Heart right ventricle (tissue), 16 donors: Measurements from ENCODE around the gene PTPN11. TPM values are rescaled to one million over a fixed set of nuclear protein-coding genes. Genes with fewer than 3 reads are reported as not detected.

Source experiments
- ATAC-seq, 8 donors: fragments of 200-7000 bp; cut with Tn5 transposase; one replicate each; pipeline ENCODE4 v1.9.1; 2020; ENCODE audit warnings: mild to moderate bottlenecking in 8 of 8, moderate library complexity in 8 of 8, moderate number of reproducible peaks in 1 of 8
- DNase-seq, 2 donors: peaks; one replicate each; pipeline ENCODE4 v3.0.0-alpha.2; 2020
- H3K27ac ChIP-seq, 10 donors: fragments of 200-600 bp; sonication (generic) in 2 of 10; one replicate each; pipeline versions ENCODE4 v1.5.0 to v1.8.0; 2020 to 2022; ENCODE audit warnings: mild to moderate bottlenecking in 3 of 10
- H3K27me3 ChIP-seq, 7 donors: fragments of 200-600 bp; one replicate each; pipeline ENCODE4 v1.8.0; 2021 to 2022; ENCODE audit warnings: mild to moderate bottlenecking in 2 of 7
- H3K36me3 ChIP-seq, 9 donors: fragments of 200-600 bp; sonication (generic) in 1 of 9; one replicate each; pipeline versions ENCODE4 v1.5.0 to v1.8.0; 2020 to 2022; ENCODE audit warnings: mild to moderate bottlenecking in 2 of 9
- H3K4me1 ChIP-seq, 9 donors: fragments of 200-600 bp; sonication (generic) in 1 of 9; one replicate each; pipeline versions ENCODE4 v1.5.0 to v1.8.0; 2020 to 2022; ENCODE audit warnings: mild to moderate bottlenecking in 4 of 9
- H3K4me3 ChIP-seq, 10 donors: fragments of 200-600 bp; sonication (generic) in 2 of 10; one replicate each; pipeline versions ENCODE4 v1.5.0 to v1.8.0; 2020 to 2022; ENCODE audit warnings: mild to moderate bottlenecking in 7 of 10, moderate library complexity in 2 of 10
- H3K9me3 ChIP-seq, 11 donors: fragments of 200-600 bp in 10 of 11; sonication (generic) in 2 of 11; one replicate each; pipeline versions ENCODE4 v1.5.0 to v1.8.0; 2013 to 2022; ENCODE audit warnings: mild to moderate bottlenecking in 2 of 11, control low read depth in 1 of 11, moderate library complexity in 1 of 11
- CTCF ChIP-seq, 9 donors: fragments of 200-600 bp; sonication (generic) in 2 of 9; IDR thresholded peaks; one replicate each; pipeline versions ENCODE4 v1.5.0 to v1.8.0; 2021 to 2022; ENCODE audit warnings: antibody characterized with exemption in 9 of 9, mild to moderate bottlenecking in 5 of 9, moderate library complexity in 1 of 9
- WGBS, 2 donors: extraction: QIAGEN DNeasy Blood & Tissue Kit; methylation state at CpG; one replicate each; pipeline ENCODE4 v1.1.7; 2013; ENCODE audit warnings: inconsistent platforms in 1 of 2; 5-methylcytosine and 5-hydroxymethylcytosine counted together
- intact Hi-C, 10 donors: fragments of 100-400 bp; cut with DNase I; formaldehyde crosslinking; loops; one replicate each; pipeline versions ENCODE4 v1.11.1 to v1.14.2; 2022
- polyA plus RNA-seq, 2 donors: library from polyadenylated mRNA; stranded (reverse); fragments of 200-250 nt; gene quantifications; one replicate each; pipeline ENCODE4 v1.2.3, GENCODE V29; 2013
- total RNA-seq, 10 donors: library from RNA; stranded (reverse); fragmentation: NEBNext Ultra II Directional in 3 of 10; extraction: Animal tissue kit (Norgen Biotek cat#: 25700) in 3 of 10; gene quantifications; one replicate each; pipeline versions ENCODE4 v1.2.1 to v1.2.4, GENCODE V29; 2021 to 2023
- donor health status: Arrhythmogenic right ventricular cardiomyopathy.
- donor health status: ischemic (EF 13 %, LVEDD 7.1; RV severe dilation, severe dysfunction).
- donor health status: healthy with polysubstance abuse.
- donor health status: DM: no; HTN: yes; CAD: no.
- donor health status: DM: no; HTN: no; CAD: no.
- donor health status: ischemic (EF 25% LVEDD 6.9; RV normal size, moderate dysfunction).
- donor health status: ischemic (EF 25% LVEDD 5.7; RV mildly dilated, moderate dysfunction).
- donor health status: healthy.
- donor health status: DM: yes; HTN: yes; CAD: no.
- donor health status: Ischemic cardiomyopathy.
- donor health status: ischemic (EF 35%, LVEDD 5.7; RV mildly dilated, moderate dysfunction).
- donor health status: nonischemic (EF 11% LVEDD 7.7; RV severe dilation, severe dysfunction).
- donor health status: DM: yes; HTN: yes; CAD: no.
- donor health status: PGD.
- donor health status: ischemic (EF 29% LVEDD 5.4; RV normal size, mild dysfunction).
- donor health status: nonischemic (EF 23%, LVEDD 6.1; RV moderate dilation, normal function).

Gene PTPN11
- total and polyA plus RNA-seq, 12 donors = 22.4 to 222 (median 141) TPM

- Histone ChIP-seq H3K36me3 (peaks cover 0 to 9% (median 0%) of the 10 kb centered on the region in 9 donors), H3K27me3 (no peaks in the 10 kb centered on the region), H3K27ac (no peak overlapping the region), H3K4me3 (no peak overlapping the region), H3K4me1 (peaks cover 0 to 46% (median 33%) of the 10 kb centered on the region in 9 donors), H3K9me3 (no peaks in the 10 kb centered on the region)
- 94 to 97% methylated on average over 7 of the region's 7 CpGs for WGBS, 2 donors
- ATAC-seq (no peak), DNase-seq (no peak)
- TF ChIP-seq CTCF (IDR thresholded peaks at IDR 0.05) = no peak
- intact Hi-C loops = no loop called here
These were observed 7.0 kb downstream of the PTPN11 start for GRCh38 chr12:112425582-112426382.

- Histone ChIP-seq H3K4me3 (no peak overlapping the region), H3K9me3 (no peaks in the 10 kb centered on the region), H3K4me1 (peaks cover 0 to 26% (median 15%) of the 10 kb centered on the region in 9 donors), H3K27me3 (no peaks in the 10 kb centered on the region), H3K36me3 (peaks cover 0 to 14% (median 0%) of the 10 kb centered on the region in 9 donors), H3K27ac (no peak overlapping the region)
- no peak for TF ChIP-seq CTCF (IDR thresholded peaks at IDR 0.05)
- WGBS, 2 donors = 99 to 100% methylated on average over 2 of the region's 2 CpGs
- DNase-seq = no peak
- ATAC-seq = no peak
- intact Hi-C loops = no loop called here
These were observed 9.0 kb downstream of the PTPN11 start for GRCh38 chr12:112427760-112428159.

GRCh38 chr12:112430929-112431328, 12.2 kb downstream of the PTPN11 start:
- WGBS, 2 donors = 78% methylated on average over 5 of the region's 5 CpGs
- H3K4me1 ChIP-seq = peaks cover 0 to 8% (median under 1%) of the 10 kb centered on the region in 9 donors
- no peak overlapping the region for H3K4me3 ChIP-seq
- ATAC-seq (no peak), DNase-seq (no peak)
- no peak for TF ChIP-seq CTCF (IDR thresholded peaks at IDR 0.05)
- intact Hi-C loops = no loop called here
- no peaks in the 10 kb centered on the region for H3K9me3 ChIP-seq
- H3K36me3 ChIP-seq = peaks cover 0 to 14% (median 0%) of the 10 kb centered on the region in 9 donors
- no peaks in the 10 kb centered on the region for H3K27me3 ChIP-seq
- no peak overlapping the region for H3K27ac ChIP-seq

GRCh38 chr12:112431965-112432364, 13.2 kb downstream of the PTPN11 start:
- intact Hi-C loops = no loop called here
- no peak for ATAC-seq
- no peaks in the 10 kb centered on the region for H3K27me3 ChIP-seq
- H3K36me3 ChIP-seq = peaks cover 0 to 14% (median 0%) of the 10 kb centered on the region in 9 donors
- WGBS, 2 donors = 88 to 89% methylated on average over 3 of the region's 3 CpGs
- no peak for TF ChIP-seq CTCF (IDR thresholded peaks at IDR 0.05)
- peaks cover 0 to 15% (median 6%) of the 10 kb centered on the region in 9 donors for H3K4me1 ChIP-seq
- H3K27ac ChIP-seq = no peak overlapping the region
- H3K4me3 ChIP-seq = no peak overlapping the region
- no peak for DNase-seq
- H3K9me3 ChIP-seq = no peaks in the 10 kb centered on the region
